GM12878 (cell line): ENCODE data around the gene SAMD4A. TPM values are rescaled to one million over a fixed set of nuclear protein-coding genes. Genes with fewer than 3 reads are reported as not detected.

ENCODE experiments used
- ATAC-seq: fragments of 200-7000 bp; cut with Tn5 transposase; 3 replicates; pipeline ENCODE4 v1.9.1; 2020; ENCODE audit warnings: mild to moderate bottlenecking, moderate library complexity
- BruUV-seq: library from RNA; stranded (reverse); fragments of 400-500 nt; replicated peaks from 2 replicates; lab custom pipeline; 2021; lab: Mats Ljungman, UMichigan
- CTCF ChIA-PET: fragments of 300-600 bp; sonication (Branson Sonifier 250); formaldehyde crosslinking; extraction: SDS; loops from one replicate; lab custom pipeline; 2021; ENCODE audit warnings: inconsistent platforms; lab: Yijun Ruan, JAX
- POLR2A ChIA-PET: fragments of 350-600 bp; formaldehyde crosslinking; extraction: SDS; loops from one replicate; lab custom pipeline; 2021; ENCODE audit warnings: inconsistent platforms; lab: Charles Lee
- RAD21 ChIA-PET: fragments of 300-600 bp; sonication (Branson Sonifier 250); formaldehyde crosslinking; loops from one replicate; lab custom pipeline; 2023; ENCODE audit warnings: antibody characterized with exemption; ENCODE audit not compliant: unreplicated experiment; lab: Charles Lee
- SMC1A ChIA-PET: fragments of 300-600 bp; sonication (Branson Sonifier 250); formaldehyde crosslinking; loops from one replicate; lab custom pipeline; 2023; ENCODE audit not compliant: unreplicated experiment, uncharacterized antibody; lab: Charles Lee
- DNase-seq: peaks from one replicate; pipeline ENCODE4 v3.0.0-alpha.2; 2011; ENCODE audit warnings: low read depth, low spot score
- FAIRE-seq: peaks from 3 replicates; lab custom pipeline; 2011; peaks lifted over from hg19 to GRCh38; lab: Jason Lieb, UNC
- H2AFZ ChIP-seq: 2 replicates; pipeline ENCODE4 v1.6.0; 2011; ENCODE audit warnings: low read depth, low read length, control low read depth; ENCODE audit not compliant: control insufficient read depth
- H3K27ac ChIP-seq: 2 replicates; pipeline ENCODE4 v1.5.1; 2011; ENCODE audit warnings: control low read depth; ENCODE audit not compliant: control insufficient read depth, insufficient read depth
- H3K27me3 ChIP-seq, 2 experiments: replicated peaks in 1 of 2; 2 replicates each; pipeline versions ENCODE4 v1.6.0 to v1.6.1; 2011; ENCODE audit warnings: low read length in 1 of 2; ENCODE audit not compliant: control insufficient read depth in 2 of 2, insufficient read depth in 2 of 2
- H3K36me3 ChIP-seq, 2 experiments: 2 replicates each; pipeline ENCODE4 v1.5.1; 2011; ENCODE audit warnings: low read length in 1 of 2; ENCODE audit not compliant: control insufficient read depth in 2 of 2, insufficient read depth in 2 of 2
- H3K4me1 ChIP-seq: 2 replicates; pipeline ENCODE4 v1.6.1; 2011; ENCODE audit warnings: mild to moderate bottlenecking, low read length, moderate library complexity, mixed read lengths; ENCODE audit not compliant: control insufficient read depth, insufficient read depth
- H3K4me2 ChIP-seq: 2 replicates; pipeline ENCODE4 v1.6.0; 2011; ENCODE audit warnings: control low read depth; ENCODE audit not compliant: control insufficient read depth, insufficient read depth
- H3K4me3 ChIP-seq: fragments of 200-600 bp; sonication (generic); 2 replicates; pipeline ENCODE4 v1.5.1; 2016
- H3K79me2 ChIP-seq: 2 replicates; pipeline ENCODE4 v1.6.0; 2011; ENCODE audit warnings: low read length; ENCODE audit not compliant: control insufficient read depth, insufficient read depth
- H3K9ac ChIP-seq: 2 replicates; pipeline ENCODE4 v1.8.0; 2011; ENCODE audit warnings: low read length, control low read depth, mixed read lengths; ENCODE audit not compliant: control insufficient read depth, insufficient read depth
- H3K9me3 ChIP-seq: replicated peaks from 3 replicates; pipeline ENCODE4 v1.5.1; 2011; ENCODE audit warnings: mild to moderate bottlenecking, low read length; ENCODE audit not compliant: control insufficient read depth, insufficient read depth
- H4K20me1 ChIP-seq: 2 replicates; pipeline ENCODE4 v1.6.0; 2011; ENCODE audit not compliant: control insufficient read depth, insufficient read depth
- BCL11A ChIP-seq: IDR thresholded peaks from 2 replicates; pipeline ENCODE4 v1.6.1; 2011; ENCODE audit warnings: low read depth, low read length
- BHLHE40 ChIP-seq, 2 experiments: fragments of 450-650 bp in 1 of 2; IDR thresholded peaks; 2 replicates each; pipeline ENCODE4 v1.6.1; 2011 to 2017; ENCODE audit warnings: low read depth in 2 of 2, borderline replicate concordance in 1 of 2, improper control_type of control experiment in 1 of 2, low read length in 1 of 2, mild to moderate bottlenecking in 1 of 2
- EP300 ChIP-seq, 2 experiments: fragments of 150-350 bp in 1 of 2; IDR thresholded peaks; 2 replicates each; pipeline ENCODE4 v1.6.1; 2011 to 2012; ENCODE audit warnings: low read depth in 2 of 2, low read length in 2 of 2, borderline replicate concordance in 1 of 2, improper control_type of control experiment in 1 of 2, inconsistent platforms in 1 of 2; ENCODE audit not compliant: control insufficient read depth in 1 of 2
- NFIC ChIP-seq: IDR thresholded peaks from 2 replicates; pipeline ENCODE4 v1.6.1; 2012; ENCODE audit warnings: low read depth, mild to moderate bottlenecking, inconsistent platforms, low read length, moderate library complexity
- NRF1 ChIP-seq: conservative IDR thresholded peaks from 2 replicates; pipeline ENCODE4 v1.6.1; 2011; ENCODE audit warnings: mild to moderate bottlenecking, low read depth, low read length, improper control_type of control experiment
- POLR2A ChIP-seq: IDR thresholded peaks from 2 replicates; pipeline ENCODE4 v1.6.1; 2011; ENCODE audit warnings: low read depth, mild to moderate bottlenecking, low read length
- RBBP5 ChIP-seq: fragments of 200-600 bp; sonication (generic); conservative IDR thresholded peaks from 2 replicates; pipeline ENCODE4 v1.6.1; 2016
- SPI1 ChIP-seq: IDR thresholded peaks from 2 replicates; pipeline ENCODE4 v1.6.1; 2011; ENCODE audit warnings: low read depth, mild to moderate bottlenecking, low read length, moderate library complexity, borderline replicate concordance; ENCODE audit not compliant: insufficient read depth
- YBX1 ChIP-seq: fragments of 450-650 bp; IDR thresholded peaks from 2 replicates; pipeline ENCODE4 v1.6.1; 2016; ENCODE audit warnings: antibody characterized with exemption
- ZNF384 ChIP-seq: IDR thresholded peaks from 2 replicates; pipeline ENCODE4 v1.6.1; 2012; ENCODE audit warnings: low read depth, mild to moderate bottlenecking, low read length, improper control_type of control experiment, borderline replicate concordance
- WGBS: methylation state at CpG from one replicate; pipeline ENCODE4 v1.1.6; 2016; ENCODE audit warnings: low lambda C conversion rate; ENCODE audit not compliant: insufficient replicate concordance, insufficient coverage; ENCODE audit errors: missing lambda C conversion rate; 5-methylcytosine and 5-hydroxymethylcytosine counted together
- in situ Hi-C: fragments of 300-500 bp; cut with MboI; formaldehyde crosslinking; loops from 9 replicates; pipeline ENCODE4 v1.14.3; 2018; ENCODE audit warnings: mixed read lengths
- intact Hi-C: fragments of 100-400 bp; cut with micrococcal nuclease; formaldehyde crosslinking; loops from one replicate; pipeline ENCODE4 v1.14.2; 2022; ENCODE audit not compliant: unreplicated experiment
- polyA plus RNA-seq, 11 experiments: library from polyadenylated mRNA; depleted of rRNA in 4 of 11; unstranded in 6 of 11; stranded (reverse) in 5 of 11; fragments of >200 nt; fragmentation: Nextera tagmentation in 4 of 11; fragmentation: Illumina TruSeq in 1 of 11; extraction: Ambion mirVana in 4 of 11; extraction: Trizol in 1 of 11; gene quantifications; 1 replicate in 1 of 11; 2 replicates in 10 of 11; pipeline versions ENCODE4 v1.2.1 to v1.2.3, GENCODE V29; 2011 to 2016; ENCODE audit warnings: inconsistent platforms in 2 of 11, missing spikeins in 2 of 11, low read depth in 1 of 11
- total RNA-seq, 4 experiments: library from RNA; depleted of rRNA in 3 of 4; stranded (reverse); fragments of >200 nt in 3 of 4; fragmentation: Illumina TruSeq in 1 of 4; extraction: Trizol in 1 of 4; gene quantifications; 2 replicates each; pipeline versions ENCODE4 v1.2.1 to v1.2.3, GENCODE V29; 2013 to 2021
- TF ChIP-seq, protein P1 (sequence below): IDR thresholded peaks from 2 replicates; pipeline ENCODE4 v1.6.1; 2012; ENCODE audit warnings: low read depth, low read length, improper control_type of control experiment
- TF ChIP-seq, protein P2 (sequence below): fragments of 450-650 bp; IDR thresholded peaks from 2 replicates; pipeline ENCODE4 v1.6.1; 2017; ENCODE audit warnings: low read depth, mild to moderate bottlenecking, moderate library complexity
- TF ChIP-seq, protein P3 (sequence below): fragments of 450-650 bp; IDR thresholded peaks from 2 replicates; pipeline ENCODE4 v1.6.1; 2016; ENCODE audit warnings: mild to moderate bottlenecking

The SAMD4A gene
- total and polyA plus RNA-seq, 10 of the 15 experiments (the other 5 are each of a cell fraction or from before 2014, with no cell fraction given): 0.05 to 0.56 (median 0.31) TPM

DNA sequence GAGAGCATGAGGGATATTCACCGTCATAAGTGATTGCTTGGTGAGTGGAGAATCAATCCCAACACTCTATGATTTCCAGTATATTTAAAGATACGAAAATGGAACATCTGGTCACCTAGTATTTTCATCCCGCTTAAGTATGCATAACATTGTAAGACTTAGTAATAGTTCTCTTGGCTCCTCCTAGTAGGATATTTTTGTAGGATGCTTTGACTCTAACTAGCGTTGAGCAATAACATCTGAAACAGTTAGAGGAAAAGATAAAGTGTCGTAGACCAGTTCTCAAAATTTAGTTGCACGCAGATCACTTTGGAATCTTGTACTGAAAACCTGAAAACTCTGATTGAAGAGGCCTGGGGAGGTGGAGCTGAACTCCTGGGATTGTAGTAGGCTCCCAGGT is 7.6 kb downstream of the SAMD4A start:
- no TSS peak for BruUV-seq
- Histone ChIP-seq H3K9ac (no peak overlapping the region), H3K79me2 (no peaks in the 10 kb centered on the region), H3K4me3 (no peak overlapping the region), H3K27ac (no peak overlapping the region), H3K4me2 (no peak overlapping the region), H4K20me1 (no peaks in the 10 kb centered on the region), H3K27me3 (no peaks in the 10 kb centered on the region)
- 98% methylated on average over 6 of the region's 6 CpGs for WGBS
- FAIRE-seq: no peak
- no peak for ATAC-seq
- RAD21 ChIA-PET: no interaction called here
- CTCF ChIA-PET: interaction anchor here (1.2 to 2.1 kb wide), 3 partner anchors 11 to 116 kb away, joined by 5 to 15 read pairs (median 5); no protein-coding TSS in a partner anchor
- intact Hi-C loops (no loop called here), in situ Hi-C loops (no loop called here)
- POLR2A ChIA-PET: no interaction called here
- TF ChIP-seq NFIC (no peak), POLR2A (no peak)
- TF ChIP-seq, all 136 proteins: peak for 0
- Histone ChIP-seq H3K9me3 (peaks cover 3% of the 10 kb centered on the region; the same call in 2 of the 3 replicates), H3K36me3 (no peaks in the 10 kb centered on the region), H3K4me1 (no peaks in the 10 kb centered on the region), H2AFZ (no peak overlapping the region)
- SMC1A ChIA-PET: interaction anchor here (1.5 to 1.9 kb wide), 2 partner anchors 10 to 199 kb away, joined by 5 to 7 read pairs; no protein-coding TSS in a partner anchor
- no peak for DNase-seq

GRCh38 chr14:54577494-54577893 is 10.6 kb downstream of the SAMD4A start:
- CTCF ChIA-PET: interaction anchor here (0.6 to 2.2 kb wide), 4 partner anchors 13 to 197 kb away, joined by 3 to 5 read pairs (median 3); no protein-coding TSS in a partner anchor
- BruUV-seq: no TSS peak
- Histone ChIP-seq H4K20me1 (no peaks in the 10 kb centered on the region), H3K36me3 (no peaks in the 10 kb centered on the region), H3K4me1 (no peaks in the 10 kb centered on the region), H3K9ac (no peak overlapping the region), H3K27ac (no peak overlapping the region), H3K79me2 (no peaks in the 10 kb centered on the region), H3K27me3 (no peaks in the 10 kb centered on the region), H3K9me3 (peaks cover 3% of the 10 kb centered on the region; the same call in 2 of the 3 replicates), H2AFZ (no peak overlapping the region), H3K4me3 (no peak overlapping the region), H3K4me2 (no peak overlapping the region)
- POLR2A ChIA-PET: no interaction called here
- in situ Hi-C loops: no loop called here
- ATAC-seq (no peak), FAIRE-seq (no peak), DNase-seq (no peak)
- intact Hi-C loops: no loop called here
- SMC1A ChIA-PET: interaction anchor here (1.4 kb wide), 1 partner anchor 198 kb away, joined by 4 read pairs; no protein-coding TSS in a partner anchor
- RAD21 ChIA-PET: interaction anchor here (0.9 to 1.1 kb wide), 2 partner anchors 14 to 114 kb away, joined by 3 to 5 read pairs; no protein-coding TSS in a partner anchor
- 82% methylated on average over 6 of the region's 6 CpGs for WGBS
- TF ChIP-seq, protein P1, sequence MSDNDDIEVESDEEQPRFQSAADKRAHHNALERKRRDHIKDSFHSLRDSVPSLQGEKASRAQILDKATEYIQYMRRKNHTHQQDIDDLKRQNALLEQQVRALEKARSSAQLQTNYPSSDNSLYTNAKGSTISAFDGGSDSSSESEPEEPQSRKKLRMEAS: no peak
- TF ChIP-seq YBX1 (no peak), BCL11A (no peak), EP300 (IDR thresholded peaks at IDR 0.05; ENCODE audit: borderline replicate concordance in 1 of 2, control insufficient read depth in 1 of 2, low read depth in 2 of 2, low read length in 2 of 2) (no peak), NRF1 (no peak), BHLHE40 (IDR thresholded peaks at IDR 0.05; ENCODE audit: borderline replicate concordance in 1 of 2, low read depth in 2 of 2, low read length in 1 of 2) (no peak), SPI1 (no peak), RBBP5 (no peak), ZNF384 (no peak)
- TF ChIP-seq, protein P2, sequence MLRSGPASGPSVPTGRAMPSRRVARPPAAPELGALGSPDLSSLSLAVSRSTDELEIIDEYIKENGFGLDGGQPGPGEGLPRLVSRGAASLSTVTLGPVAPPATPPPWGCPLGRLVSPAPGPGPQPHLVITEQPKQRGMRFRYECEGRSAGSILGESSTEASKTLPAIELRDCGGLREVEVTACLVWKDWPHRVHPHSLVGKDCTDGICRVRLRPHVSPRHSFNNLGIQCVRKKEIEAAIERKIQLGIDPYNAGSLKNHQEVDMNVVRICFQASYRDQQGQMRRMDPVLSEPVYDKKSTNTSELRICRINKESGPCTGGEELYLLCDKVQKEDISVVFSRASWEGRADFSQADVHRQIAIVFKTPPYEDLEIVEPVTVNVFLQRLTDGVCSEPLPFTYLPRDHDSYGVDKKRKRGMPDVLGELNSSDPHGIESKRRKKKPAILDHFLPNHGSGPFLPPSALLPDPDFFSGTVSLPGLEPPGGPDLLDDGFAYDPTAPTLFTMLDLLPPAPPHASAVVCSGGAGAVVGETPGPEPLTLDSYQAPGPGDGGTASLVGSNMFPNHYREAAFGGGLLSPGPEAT: no peak
- TF ChIP-seq, protein P3, sequence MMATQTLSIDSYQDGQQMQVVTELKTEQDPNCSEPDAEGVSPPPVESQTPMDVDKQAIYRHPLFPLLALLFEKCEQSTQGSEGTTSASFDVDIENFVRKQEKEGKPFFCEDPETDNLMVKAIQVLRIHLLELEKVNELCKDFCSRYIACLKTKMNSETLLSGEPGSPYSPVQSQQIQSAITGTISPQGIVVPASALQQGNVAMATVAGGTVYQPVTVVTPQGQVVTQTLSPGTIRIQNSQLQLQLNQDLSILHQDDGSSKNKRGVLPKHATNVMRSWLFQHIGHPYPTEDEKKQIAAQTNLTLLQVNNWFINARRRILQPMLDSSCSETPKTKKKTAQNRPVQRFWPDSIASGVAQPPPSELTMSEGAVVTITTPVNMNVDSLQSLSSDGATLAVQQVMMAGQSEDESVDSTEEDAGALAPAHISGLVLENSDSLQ: no peak
